HepG2 (cell line): ENCODE results near the gene PPDPF. TPM values are rescaled to one million over a fixed set of nuclear protein-coding genes. Genes with fewer than 3 reads are reported as not detected.

Experiments used
- ATAC-seq: fragments of 200-7000 bp; cut with Tn5 transposase; 3 replicates; pipeline ENCODE4 v1.9.1; 2020; ENCODE audit warnings: mild to moderate bottlenecking, moderate library complexity
- BruUV-seq: library from RNA; stranded (reverse); fragments of 400-500 nt; replicated peaks from 2 replicates; lab custom pipeline; 2021; lab: Mats Ljungman, UMichigan
- CTCF ChIA-PET: fragments of 300-600 bp; formaldehyde crosslinking; extraction: SDS; loops from one replicate; lab custom pipeline; 2021; ENCODE audit warnings: low total read pairs, inconsistent platforms, low intra/inter-chr PET ratio; lab: Yijun Ruan, JAX
- POLR2A ChIA-PET: fragments of 350-600 bp; sonication (Branson Sonifier 250); formaldehyde crosslinking; loops from one replicate; lab custom pipeline; 2020; ENCODE audit warnings: antibody characterized with exemption, inconsistent platforms; lab: Yijun Ruan, JAX
- DNase-seq: peaks from one replicate; pipeline ENCODE4 v3.0.0-alpha.2; 2015; ENCODE audit warnings: low spot score
- FAIRE-seq: peaks from 3 replicates; lab custom pipeline; 2011; peaks lifted over from hg19 to GRCh38; lab: Jason Lieb, UNC
- H2AFZ ChIP-seq: one replicate; pipeline ENCODE4 v1.6.1; 2011; ENCODE audit warnings: low read length, inconsistent platforms
- H3K27ac ChIP-seq: fragments of 300-600 bp; 3 replicates; pipeline ENCODE4 v1.8.0; 2011; ENCODE audit warnings: mixed run types, mild to moderate bottlenecking, mixed read lengths, low read length, inconsistent platforms; ENCODE audit not compliant: insufficient read depth; ENCODE audit errors: extremely low read length
- H3K27me3 ChIP-seq, 2 experiments: fragments of 200-600 bp in 1 of 2; 2 replicates in 1 of 2; 3 replicates in 1 of 2; pipeline versions ENCODE4 v1.6.0 to v1.8.0; 2011; ENCODE audit warnings: low read length in 2 of 2, mild to moderate bottlenecking in 2 of 2, moderate library complexity in 2 of 2, inconsistent platforms in 1 of 2; ENCODE audit not compliant: insufficient read depth in 2 of 2, control insufficient read depth in 1 of 2
- H3K36me3 ChIP-seq, 2 experiments: fragments of 200-600 bp in 1 of 2; replicated peaks in 1 of 2; 2 replicates in 1 of 2; 3 replicates in 1 of 2; pipeline versions ENCODE4 v1.5.1 to v1.8.0; 2011; ENCODE audit warnings: low read length in 2 of 2, inconsistent platforms in 1 of 2; ENCODE audit not compliant: insufficient read depth in 2 of 2, control insufficient read depth in 1 of 2
- H3K4me1 ChIP-seq: 2 replicates; pipeline ENCODE4 v1.5.1; 2012; ENCODE audit warnings: low read length, inconsistent platforms; ENCODE audit not compliant: insufficient read depth
- H3K4me2 ChIP-seq: 2 replicates; pipeline ENCODE4 v1.6.0; 2011; ENCODE audit warnings: low read depth, low read length, inconsistent platforms
- H3K4me3 ChIP-seq, 3 experiments: fragments of 200-600 bp in 1 of 3; sonication (generic), shearing (Covaris generic) in 1 of 3; replicated peaks in 1 of 3; 2 replicates each; pipeline ENCODE4 v1.5.1; 2011 to 2016; ENCODE audit warnings: low read length in 3 of 3, inconsistent platforms in 2 of 3, low read depth in 2 of 3, mild to moderate bottlenecking in 2 of 3, control low read depth in 1 of 3, mixed read lengths in 1 of 3; ENCODE audit not compliant: insufficient read depth in 1 of 3
- H3K79me2 ChIP-seq: one replicate; pipeline ENCODE4 v1.6.1; 2011; ENCODE audit warnings: low read length, inconsistent platforms; ENCODE audit not compliant: insufficient read depth
- H3K9ac ChIP-seq: 2 replicates; pipeline ENCODE4 v1.6.0; 2011; ENCODE audit warnings: mild to moderate bottlenecking, low read depth, low read length, inconsistent platforms; ENCODE audit not compliant: insufficient read depth
- H3K9me3 ChIP-seq: 2 replicates; pipeline ENCODE4 v1.5.1; 2012; ENCODE audit warnings: mild to moderate bottlenecking, low read length
- H4K20me1 ChIP-seq: 2 replicates; pipeline ENCODE4 v1.6.0; 2011; ENCODE audit warnings: inconsistent platforms, mild to moderate bottlenecking, low read length, moderate library complexity; ENCODE audit not compliant: insufficient read depth
- MTF2 ChIP-seq: sonication (generic); formaldehyde crosslinking; IDR thresholded peaks from 2 replicates; pipeline ENCODE4 v1.5.0; 2020; ENCODE audit warnings: missing genetic modification reagents, borderline replicate concordance
- RAD21 ChIP-seq: fragments of 450-650 bp; formaldehyde crosslinking; IDR thresholded peaks from 2 replicates; pipeline ENCODE4 v1.5.0; 2020; ENCODE audit warnings: mild to moderate bottlenecking
- SP2 ChIP-seq: sonication (generic); formaldehyde crosslinking; IDR thresholded peaks from 2 replicates; pipeline ENCODE4 v1.5.1; 2020; ENCODE audit warnings: mild to moderate bottlenecking, missing genetic modification reagents
- U2AF2 ChIP-seq: fragments of 200-400 bp; formaldehyde crosslinking; IDR thresholded peaks from 2 replicates; pipeline ENCODE4 v1.6.1; 2017; ENCODE audit warnings: low read depth, mild to moderate bottlenecking, low read length
- WIZ ChIP-seq: sonication (generic); formaldehyde crosslinking; IDR thresholded peaks from 2 replicates; pipeline ENCODE4 v1.5.1; 2020; ENCODE audit warnings: mild to moderate bottlenecking, missing genetic modification reagents
- ZIK1 ChIP-seq: sonication (generic); formaldehyde crosslinking; IDR thresholded peaks from 2 replicates; pipeline ENCODE4 v1.5.0; 2020; ENCODE audit warnings: mild to moderate bottlenecking, low read depth, missing genetic modification reagents, borderline replicate concordance
- ZNF160 ChIP-seq: sonication (generic); formaldehyde crosslinking; IDR thresholded peaks from 2 replicates; pipeline ENCODE4 v1.8.0; 2022; ENCODE audit warnings: mild to moderate bottlenecking, inconsistent platforms, missing genetic modification reagents
- ZNF30 ChIP-seq: sonication (generic); formaldehyde crosslinking; IDR thresholded peaks from 2 replicates; pipeline ENCODE4 v1.5.0; 2020; ENCODE audit warnings: mild to moderate bottlenecking, missing genetic modification reagents
- ZNF569 ChIP-seq: sonication (generic); formaldehyde crosslinking; IDR thresholded peaks from 2 replicates; pipeline ENCODE4 v1.5.0; 2020; ENCODE audit warnings: mild to moderate bottlenecking, missing genetic modification reagents, moderate library complexity, borderline replicate concordance
- ZNF746 ChIP-seq: sonication (generic); formaldehyde crosslinking; IDR thresholded peaks from 2 replicates; pipeline ENCODE4 v1.8.0; 2022; ENCODE audit warnings: mild to moderate bottlenecking, missing genetic modification reagents
- ZNF772 ChIP-seq: sonication (generic); formaldehyde crosslinking; IDR thresholded peaks from 2 replicates; pipeline ENCODE4 v1.5.0; 2020; ENCODE audit warnings: mild to moderate bottlenecking, missing genetic modification reagents
- WGBS: methylation state at CpG from one replicate; pipeline ENCODE4 v1.1.6; 2017; ENCODE audit warnings: low lambda C conversion rate; 5-methylcytosine and 5-hydroxymethylcytosine counted together
- in situ Hi-C: cut with HindIII; loops from 2 replicates; pipeline ENCODE4 v1.10.0; 2017; ENCODE audit warnings: low pct_unique_long_range_greater_than_20kb; ENCODE audit not compliant: extremely low pct_ligation_motif_present
- intact Hi-C: fragments of 100-400 bp; cut with micrococcal nuclease; formaldehyde crosslinking; loops from one replicate; pipeline ENCODE4 v1.10.0; 2022; ENCODE audit not compliant: unreplicated experiment
- polyA plus RNA-seq, 8 experiments: library from polyadenylated mRNA; depleted of rRNA in 3 of 8; stranded (reverse) in 7 of 8; unstranded in 1 of 8; fragments of >200 nt; fragmentation: Illumina TruSeq in 4 of 8; extraction: Trizol in 4 of 8; gene quantifications; 2 replicates each; pipeline versions ENCODE4 v1.2.1 to v1.2.3, GENCODE V29; 2011 to 2016; ENCODE audit warnings: low read depth in 4 of 8, missing spikeins in 1 of 8, mixed read lengths in 1 of 8; ENCODE audit not compliant: insufficient read depth in 1 of 8
- total RNA-seq, 5 experiments: library from RNA; depleted of rRNA; stranded (reverse); fragments of >200 nt; fragmentation: Illumina TruSeq; extraction: Trizol; gene quantifications; 2 replicates each; pipeline ENCODE4 v1.2.3, GENCODE V29; 2016; ENCODE audit warnings: low read depth in 1 of 5
- TF ChIP-seq, protein P1 (sequence below): sonication (generic); formaldehyde crosslinking; IDR thresholded peaks from 2 replicates; pipeline ENCODE4 v1.4.0; 2020; ENCODE audit warnings: mild to moderate bottlenecking, missing genetic modification reagents, borderline replicate concordance
- TF ChIP-seq, protein P2 (sequence below): sonication (generic); IDR thresholded peaks from 2 replicates; pipeline ENCODE4 v1.6.1; 2016; ENCODE audit warnings: low read depth, borderline replicate concordance
- TF ChIP-seq, protein P3 (sequence below): sonication (generic); formaldehyde crosslinking; IDR thresholded peaks from 2 replicates; pipeline ENCODE4 v1.9.0; 2021; ENCODE audit warnings: missing genetic modification reagents, borderline replicate concordance
- TF ChIP-seq, protein P4 (sequence below): sonication (generic); formaldehyde crosslinking; IDR thresholded peaks from 2 replicates; pipeline ENCODE4 v1.9.0; 2021; ENCODE audit warnings: missing genetic modification reagents, borderline replicate concordance

PPDPF gene
- total and polyA plus RNA-seq, 2 of the 13 experiments (the other 11 are each of a cell fraction or from before 2014, with no cell fraction given), result 1.8 to 7.0 TPM

DNA sequence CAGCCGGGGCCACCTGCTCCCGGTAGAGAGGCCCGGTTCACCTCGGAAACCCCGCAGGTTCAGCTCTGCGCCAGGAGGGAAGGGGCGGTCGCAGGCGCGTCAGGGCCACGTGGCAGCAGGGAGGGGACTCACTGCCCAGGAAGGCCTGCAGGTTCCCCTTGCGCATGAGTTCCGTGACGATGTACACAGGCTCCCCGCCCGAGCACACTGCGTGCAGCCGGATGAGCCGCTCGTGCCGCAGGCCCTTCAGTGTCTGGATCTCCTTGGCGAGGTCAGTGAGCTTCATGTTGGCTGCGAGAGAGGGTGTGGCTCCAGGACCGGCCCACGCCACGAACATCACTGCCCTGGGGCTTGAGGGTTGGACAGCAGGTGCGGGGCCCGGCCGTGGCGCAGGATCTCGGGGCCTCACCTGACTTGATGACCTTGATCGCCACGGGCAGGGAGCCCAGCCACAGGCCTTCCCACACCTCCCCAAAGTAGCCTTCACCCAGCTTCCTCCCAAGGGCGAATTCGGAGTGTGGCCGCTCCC, 21.5 kb downstream of the PPDPF start:
- no peak overlapping the region for H3K27ac ChIP-seq
- no peaks in the 10 kb centered on the region; the same call in 1 of the 2 replicates for H4K20me1 ChIP-seq
- no peaks in the 10 kb centered on the region for H3K9me3 ChIP-seq
- BruUV-seq, result no TSS peak
- no peaks in the 10 kb centered on the region for H3K36me3 ChIP-seq
- ChIA-PET POLR2A (interaction anchor here (0.6 kb wide), 1 partner anchor 545 kb away, joined by 3 read pairs; no protein-coding TSS in a partner anchor), CTCF (no interaction called here)
- in situ Hi-C loops (no loop called here), intact Hi-C loops (no loop called here)
- H3K4me3 ChIP-seq, result no peak overlapping the region
- no peak for DNase-seq
- no peak overlapping the region for H2AFZ ChIP-seq
- FAIRE-seq, result no peak
- H3K79me2 ChIP-seq, result no peaks in the 10 kb centered on the region
- ATAC-seq, result no peak
- H3K4me1 ChIP-seq, result peaks cover 44% of the 10 kb centered on the region
- peaks cover 49 to 82% of the 10 kb centered on the region in 2 experiments for H3K27me3 ChIP-seq
- no peak overlapping the region for H3K9ac ChIP-seq
- no peak overlapping the region for H3K4me2 ChIP-seq
- WGBS, result 53% methylated on average over 29 of the region's 36 CpGs
- TF ChIP-seq, protein P1, sequence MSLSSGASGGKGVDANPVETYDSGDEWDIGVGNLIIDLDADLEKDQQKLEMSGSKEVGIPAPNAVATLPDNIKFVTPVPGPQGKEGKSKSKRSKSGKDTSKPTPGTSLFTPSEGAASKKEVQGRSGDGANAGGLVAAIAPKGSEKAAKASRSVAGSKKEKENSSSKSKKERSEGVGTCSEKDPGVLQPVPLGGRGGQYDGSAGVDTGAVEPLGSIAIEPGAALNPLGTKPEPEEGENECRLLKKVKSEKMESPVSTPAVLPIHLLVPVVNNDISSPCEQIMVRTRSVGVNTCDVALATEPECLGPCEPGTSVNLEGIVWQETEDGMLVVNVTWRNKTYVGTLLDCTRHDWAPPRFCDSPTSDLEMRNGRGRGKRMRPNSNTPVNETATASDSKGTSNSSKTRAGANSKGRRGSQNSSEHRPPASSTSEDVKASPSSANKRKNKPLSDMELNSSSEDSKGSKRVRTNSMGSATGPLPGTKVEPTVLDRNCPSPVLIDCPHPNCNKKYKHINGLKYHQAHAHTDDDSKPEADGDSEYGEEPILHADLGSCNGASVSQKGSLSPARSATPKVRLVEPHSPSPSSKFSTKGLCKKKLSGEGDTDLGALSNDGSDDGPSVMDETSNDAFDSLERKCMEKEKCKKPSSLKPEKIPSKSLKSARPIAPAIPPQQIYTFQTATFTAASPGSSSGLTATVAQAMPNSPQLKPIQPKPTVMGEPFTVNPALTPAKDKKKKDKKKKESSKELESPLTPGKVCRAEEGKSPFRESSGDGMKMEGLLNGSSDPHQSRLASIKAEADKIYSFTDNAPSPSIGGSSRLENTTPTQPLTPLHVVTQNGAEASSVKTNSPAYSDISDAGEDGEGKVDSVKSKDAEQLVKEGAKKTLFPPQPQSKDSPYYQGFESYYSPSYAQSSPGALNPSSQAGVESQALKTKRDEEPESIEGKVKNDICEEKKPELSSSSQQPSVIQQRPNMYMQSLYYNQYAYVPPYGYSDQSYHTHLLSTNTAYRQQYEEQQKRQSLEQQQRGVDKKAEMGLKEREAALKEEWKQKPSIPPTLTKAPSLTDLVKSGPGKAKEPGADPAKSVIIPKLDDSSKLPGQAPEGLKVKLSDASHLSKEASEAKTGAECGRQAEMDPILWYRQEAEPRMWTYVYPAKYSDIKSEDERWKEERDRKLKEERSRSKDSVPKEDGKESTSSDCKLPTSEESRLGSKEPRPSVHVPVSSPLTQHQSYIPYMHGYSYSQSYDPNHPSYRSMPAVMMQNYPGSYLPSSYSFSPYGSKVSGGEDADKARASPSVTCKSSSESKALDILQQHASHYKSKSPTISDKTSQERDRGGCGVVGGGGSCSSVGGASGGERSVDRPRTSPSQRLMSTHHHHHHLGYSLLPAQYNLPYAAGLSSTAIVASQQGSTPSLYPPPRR (CRISPR knock-in tag), result no peak
- TF ChIP-seq, protein P2, sequence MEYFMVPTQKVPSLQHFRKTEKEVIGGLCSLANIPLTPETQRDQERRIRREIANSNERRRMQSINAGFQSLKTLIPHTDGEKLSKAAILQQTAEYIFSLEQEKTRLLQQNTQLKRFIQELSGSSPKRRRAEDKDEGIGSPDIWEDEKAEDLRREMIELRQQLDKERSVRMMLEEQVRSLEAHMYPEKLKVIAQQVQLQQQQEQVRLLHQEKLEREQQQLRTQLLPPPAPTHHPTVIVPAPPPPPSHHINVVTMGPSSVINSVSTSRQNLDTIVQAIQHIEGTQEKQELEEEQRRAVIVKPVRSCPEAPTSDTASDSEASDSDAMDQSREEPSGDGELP, result no peak
- TF ChIP-seq ZNF772 (CRISPR knock-in tag), result no peak
- no peak for TF ChIP-seq U2AF2
- no peak for TF ChIP-seq ZNF569
- TF ChIP-seq MTF2 (CRISPR knock-in tag), result no peak
- TF ChIP-seq SP2 (CRISPR knock-in tag), result no peak
- no peak for TF ChIP-seq ZNF30 (CRISPR knock-in tag)
- TF ChIP-seq WIZ (CRISPR knock-in tag), result no peak
- TF ChIP-seq, protein P3, sequence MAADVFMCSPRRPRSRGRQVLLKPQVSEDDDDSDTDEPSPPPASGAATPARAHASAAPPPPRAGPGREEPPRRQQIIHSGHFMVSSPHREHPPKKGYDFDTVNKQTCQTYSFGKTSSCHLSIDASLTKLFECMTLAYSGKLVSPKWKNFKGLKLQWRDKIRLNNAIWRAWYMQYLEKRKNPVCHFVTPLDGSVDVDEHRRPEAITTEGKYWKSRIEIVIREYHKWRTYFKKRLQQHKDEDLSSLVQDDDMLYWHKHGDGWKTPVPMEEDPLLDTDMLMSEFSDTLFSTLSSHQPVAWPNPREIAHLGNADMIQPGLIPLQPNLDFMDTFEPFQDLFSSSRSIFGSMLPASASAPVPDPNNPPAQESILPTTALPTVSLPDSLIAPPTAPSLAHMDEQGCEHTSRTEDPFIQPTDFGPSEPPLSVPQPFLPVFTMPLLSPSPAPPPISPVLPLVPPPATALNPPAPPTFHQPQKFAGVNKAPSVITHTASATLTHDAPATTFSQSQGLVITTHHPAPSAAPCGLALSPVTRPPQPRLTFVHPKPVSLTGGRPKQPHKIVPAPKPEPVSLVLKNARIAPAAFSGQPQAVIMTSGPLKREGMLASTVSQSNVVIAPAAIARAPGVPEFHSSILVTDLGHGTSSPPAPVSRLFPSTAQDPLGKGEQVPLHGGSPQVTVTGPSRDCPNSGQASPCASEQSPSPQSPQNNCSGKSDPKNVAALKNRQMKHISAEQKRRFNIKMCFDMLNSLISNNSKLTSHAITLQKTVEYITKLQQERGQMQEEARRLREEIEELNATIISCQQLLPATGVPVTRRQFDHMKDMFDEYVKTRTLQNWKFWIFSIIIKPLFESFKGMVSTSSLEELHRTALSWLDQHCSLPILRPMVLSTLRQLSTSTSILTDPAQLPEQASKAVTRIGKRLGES, result no peak
- no peak for TF ChIP-seq ZNF160 (CRISPR knock-in tag)
- TF ChIP-seq RAD21, result no peak
- no peak for TF ChIP-seq ZNF746 (CRISPR knock-in tag)
- TF ChIP-seq ZIK1 (CRISPR knock-in tag), result no peak
- TF ChIP-seq, protein P4, sequence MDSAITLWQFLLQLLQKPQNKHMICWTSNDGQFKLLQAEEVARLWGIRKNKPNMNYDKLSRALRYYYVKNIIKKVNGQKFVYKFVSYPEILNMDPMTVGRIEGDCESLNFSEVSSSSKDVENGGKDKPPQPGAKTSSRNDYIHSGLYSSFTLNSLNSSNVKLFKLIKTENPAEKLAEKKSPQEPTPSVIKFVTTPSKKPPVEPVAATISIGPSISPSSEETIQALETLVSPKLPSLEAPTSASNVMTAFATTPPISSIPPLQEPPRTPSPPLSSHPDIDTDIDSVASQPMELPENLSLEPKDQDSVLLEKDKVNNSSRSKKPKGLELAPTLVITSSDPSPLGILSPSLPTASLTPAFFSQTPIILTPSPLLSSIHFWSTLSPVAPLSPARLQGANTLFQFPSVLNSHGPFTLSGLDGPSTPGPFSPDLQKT, result no peak
